HuH-7 (cell line): ENCODE measurements around the gene SLX4IP.

ENCODE experiments used
- DNase-seq: peaks from one replicate; pipeline ENCODE4 v3.0.0; 2011; ENCODE audit warnings: low spot score

SLX4IP gene

DNA sequence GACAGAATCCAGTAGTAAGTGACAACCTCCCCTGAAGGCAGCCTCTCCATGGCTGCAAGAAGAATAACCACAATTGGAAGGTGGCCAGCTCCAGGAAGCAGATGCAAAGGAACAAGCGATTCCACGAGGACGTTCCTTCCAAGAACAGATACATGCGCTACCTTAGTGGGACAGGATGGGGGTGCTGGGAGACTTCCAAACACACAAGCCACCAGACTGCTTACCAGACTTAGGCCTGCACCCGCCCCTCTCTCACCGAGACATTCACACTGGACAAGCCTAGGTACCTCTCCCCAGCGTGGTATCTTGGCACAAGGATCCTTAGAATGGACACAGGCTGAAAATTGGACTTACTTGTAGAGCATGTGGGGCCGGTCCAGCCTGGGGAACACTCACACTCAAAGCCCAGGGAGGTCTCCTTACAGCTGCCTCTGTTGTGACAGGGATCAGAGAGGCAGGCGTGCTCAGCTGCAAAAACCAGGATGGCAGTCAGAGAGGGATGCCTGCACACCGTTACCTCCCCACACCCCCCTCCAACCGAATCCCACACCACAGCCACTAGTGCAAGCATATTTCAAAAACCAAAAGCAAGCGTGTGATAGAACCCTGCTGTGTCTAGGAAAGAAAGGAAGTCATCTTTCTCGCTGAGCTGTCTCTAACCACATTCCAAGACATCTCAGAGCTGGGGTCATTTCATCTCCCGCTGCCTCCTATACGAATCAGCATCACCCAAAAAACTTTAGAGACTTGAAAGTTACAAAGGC lies 216.3 kb downstream of the SLX4IP start:
- DNase-seq: no peak

DNA sequence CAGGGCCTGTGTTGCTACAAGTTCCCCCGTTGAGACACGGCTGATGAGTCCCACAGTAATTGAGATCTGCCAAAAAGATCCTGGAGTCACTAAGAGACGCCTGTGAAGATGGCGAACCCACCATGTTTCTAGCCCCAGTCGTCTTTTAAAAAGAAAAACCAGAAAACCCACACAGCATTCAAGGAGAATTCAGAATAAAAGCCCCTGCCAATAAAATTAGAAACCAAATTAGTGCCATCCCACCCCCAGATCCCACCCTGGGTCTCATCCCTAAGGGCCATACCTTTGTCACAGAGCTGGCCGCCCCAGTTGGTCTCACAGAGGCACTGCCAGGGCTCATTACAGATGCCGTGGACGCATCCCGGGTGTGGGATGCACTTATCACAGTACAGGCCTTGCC lies 217.1 kb downstream of the SLX4IP start:
- DNase-seq: no peak

- no peak for DNase-seq
These were observed 217.7 kb downstream of the SLX4IP start for GRCh38 chr20:10652660-10653261.

- no peak for DNase-seq
These were observed 218.6 kb downstream of the SLX4IP start for GRCh38 chr20:10653599-10654249.

DNA sequence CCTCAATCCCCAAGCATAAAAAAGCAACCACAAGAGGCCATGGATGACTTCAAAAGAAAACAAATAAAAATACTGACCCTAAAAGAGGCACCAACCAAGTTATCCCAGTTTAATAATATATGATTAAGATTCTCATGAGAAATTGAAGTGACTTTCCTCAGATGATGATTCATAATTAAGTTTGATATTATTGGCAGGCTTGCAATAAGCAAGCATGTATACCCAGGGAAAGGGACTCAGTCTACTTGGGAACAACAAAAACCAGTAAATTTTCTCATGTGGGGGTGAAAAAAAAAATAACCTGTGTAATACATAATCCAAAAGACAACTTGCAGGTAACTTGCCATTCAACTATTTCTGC lies 219.1 kb downstream of the SLX4IP start:
- DNase-seq: no peak

DNA sequence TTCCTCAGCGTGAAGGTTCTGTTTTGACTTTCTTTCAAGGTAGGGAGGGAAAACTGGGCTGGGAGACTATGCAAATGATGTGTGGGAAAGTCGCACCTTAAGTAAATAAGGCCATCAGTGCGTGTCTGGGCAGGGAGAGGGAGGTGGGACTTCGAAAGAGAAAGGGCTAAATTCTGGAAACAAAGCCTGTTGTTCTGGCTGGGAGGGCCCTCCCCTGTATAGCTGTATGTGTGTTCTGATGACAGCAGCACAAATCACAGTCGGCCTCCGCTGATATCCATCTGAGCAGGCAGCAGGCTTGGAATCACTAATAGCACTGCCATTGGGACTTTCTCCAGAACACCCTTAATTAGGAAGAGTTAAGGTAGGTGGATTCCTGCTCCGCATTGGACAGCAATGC lies 219.5 kb downstream of the SLX4IP start:
- DNase-seq: no peak

DNA sequence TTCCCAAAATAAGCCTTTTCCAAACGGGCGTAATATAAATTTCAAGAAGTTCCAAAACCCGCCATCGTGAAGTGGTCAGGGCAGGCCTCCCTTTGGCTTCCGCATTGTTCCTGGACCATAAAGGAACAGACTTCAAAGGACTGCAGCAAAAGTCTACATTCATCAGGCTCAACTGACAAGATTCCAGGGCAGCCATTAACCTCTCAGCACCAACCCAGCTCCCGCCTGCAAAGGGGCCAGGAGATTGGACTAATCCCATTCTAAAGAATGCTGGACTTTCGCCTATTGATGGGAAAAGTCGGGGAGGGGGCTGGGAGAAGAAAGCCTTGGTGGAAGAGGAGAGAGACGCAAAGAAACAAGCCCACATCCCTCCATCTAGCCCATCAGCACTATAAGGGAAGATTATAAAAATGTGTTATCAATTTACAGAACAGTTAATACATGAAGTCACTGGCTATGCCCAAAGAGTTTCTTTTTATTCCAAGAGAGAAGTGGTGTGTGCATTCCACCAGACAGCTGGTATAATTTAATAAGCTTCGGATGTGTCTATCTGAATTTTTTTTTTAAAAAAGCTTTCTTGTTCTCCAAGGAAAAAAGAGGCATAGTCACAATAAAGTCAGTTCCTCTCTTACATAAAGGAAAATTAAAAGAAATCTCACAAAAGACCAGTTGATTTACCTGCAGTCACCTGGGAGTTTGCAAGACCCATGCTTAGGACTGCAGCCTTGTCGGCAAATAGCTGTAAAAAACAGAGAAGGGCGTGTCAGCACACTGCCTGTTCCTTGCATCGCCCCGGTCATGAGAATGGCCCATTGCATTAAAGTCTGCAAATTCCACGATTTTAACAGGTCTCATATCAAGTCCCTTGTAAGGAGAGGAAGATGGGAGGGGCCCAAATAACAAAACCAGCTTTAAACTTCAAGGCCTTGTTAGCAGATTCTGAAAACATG lies 220.9 kb downstream of the SLX4IP start:
- no peak for DNase-seq

DNA sequence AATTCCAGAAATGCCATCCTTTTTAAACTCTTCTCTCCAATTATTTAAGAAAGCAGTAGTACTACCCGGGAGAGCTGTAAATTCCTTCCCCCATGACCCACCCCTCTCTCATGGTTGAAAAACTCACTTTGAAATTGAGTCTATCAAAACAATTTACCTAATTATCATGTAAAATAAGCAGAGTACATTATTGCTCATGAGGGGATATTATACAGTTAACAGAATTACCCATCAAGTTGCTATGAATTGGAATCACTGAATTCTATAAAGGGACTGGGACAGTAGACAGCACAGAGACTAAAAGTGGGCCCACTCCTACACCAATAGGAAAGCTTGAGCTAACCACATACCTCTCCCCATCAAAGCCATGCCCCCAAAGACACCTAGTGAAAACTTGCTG lies 222.3 kb downstream of the SLX4IP start:
- DNase-seq: no peak

DNA sequence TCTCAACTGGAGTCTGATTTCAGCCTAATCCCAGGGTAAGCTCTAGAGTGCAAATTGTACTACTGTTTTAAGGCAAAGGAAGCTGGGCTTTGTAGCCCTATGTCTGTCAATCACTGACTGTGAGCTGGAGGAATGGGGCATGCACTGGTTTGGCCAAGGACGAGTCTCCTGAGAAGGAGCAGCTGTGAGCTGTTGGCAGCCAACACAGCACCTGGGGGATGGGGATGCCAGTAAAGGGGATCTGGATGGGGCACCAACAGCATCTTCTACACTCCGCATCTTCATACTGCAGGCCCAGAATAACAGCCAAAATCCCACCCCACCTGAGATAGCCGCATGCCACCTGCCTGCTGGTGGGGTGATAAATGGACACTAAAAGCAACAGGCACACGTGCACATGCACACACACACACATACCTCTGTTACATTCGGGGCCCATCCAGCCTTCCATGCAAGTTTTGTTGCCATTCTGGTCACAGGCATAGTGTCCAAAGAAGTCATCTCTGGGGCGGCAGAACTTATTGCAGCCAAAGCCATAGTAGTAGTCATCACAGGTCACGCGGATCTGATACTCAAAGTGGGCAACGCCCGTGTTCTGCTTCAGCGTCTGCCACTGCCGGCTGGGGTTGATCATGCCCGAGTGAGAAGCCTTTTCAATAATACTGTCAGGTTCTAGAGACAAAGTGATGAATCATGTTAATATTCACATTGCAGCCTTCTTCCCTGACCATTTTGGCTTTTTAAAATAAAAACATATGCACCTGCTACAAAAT lies 223.1 kb downstream of the SLX4IP start:
- DNase-seq: no peak

DNA sequence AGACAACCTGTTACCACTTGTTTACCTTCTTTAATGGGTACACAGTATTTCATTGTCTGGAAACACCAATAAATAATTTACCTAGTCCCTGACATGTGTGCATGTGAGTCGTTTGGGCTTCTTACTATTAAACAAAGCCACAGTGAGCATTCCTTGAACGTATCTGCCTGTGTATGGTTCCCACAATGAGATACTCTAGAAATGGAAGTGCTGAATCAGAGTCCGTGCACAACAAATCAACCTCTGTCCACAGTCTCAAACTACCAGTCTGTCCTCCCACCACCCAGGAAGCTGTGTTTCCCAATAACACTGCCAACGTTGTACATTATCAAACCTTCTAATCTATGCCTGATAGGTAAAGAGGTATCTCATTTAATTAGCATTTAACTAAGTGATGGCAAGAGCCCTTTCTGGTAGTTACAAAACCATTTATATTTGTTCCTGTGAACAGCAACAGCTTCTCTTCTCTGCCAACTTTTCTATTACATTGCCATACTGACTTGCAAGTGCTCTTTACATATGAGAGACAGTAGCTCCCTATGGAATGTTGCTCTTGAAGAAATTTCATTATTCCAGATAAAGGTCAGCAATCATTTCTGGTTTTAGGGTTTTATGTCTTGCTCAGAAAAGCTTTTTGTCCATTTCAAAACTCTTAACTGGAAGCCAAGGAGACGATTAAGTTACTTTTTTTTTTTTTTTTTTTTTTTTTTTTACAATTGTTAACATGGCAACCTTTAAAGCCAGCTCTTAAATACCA lies 223.9 kb downstream of the SLX4IP start:
- DNase-seq: no peak

DNA sequence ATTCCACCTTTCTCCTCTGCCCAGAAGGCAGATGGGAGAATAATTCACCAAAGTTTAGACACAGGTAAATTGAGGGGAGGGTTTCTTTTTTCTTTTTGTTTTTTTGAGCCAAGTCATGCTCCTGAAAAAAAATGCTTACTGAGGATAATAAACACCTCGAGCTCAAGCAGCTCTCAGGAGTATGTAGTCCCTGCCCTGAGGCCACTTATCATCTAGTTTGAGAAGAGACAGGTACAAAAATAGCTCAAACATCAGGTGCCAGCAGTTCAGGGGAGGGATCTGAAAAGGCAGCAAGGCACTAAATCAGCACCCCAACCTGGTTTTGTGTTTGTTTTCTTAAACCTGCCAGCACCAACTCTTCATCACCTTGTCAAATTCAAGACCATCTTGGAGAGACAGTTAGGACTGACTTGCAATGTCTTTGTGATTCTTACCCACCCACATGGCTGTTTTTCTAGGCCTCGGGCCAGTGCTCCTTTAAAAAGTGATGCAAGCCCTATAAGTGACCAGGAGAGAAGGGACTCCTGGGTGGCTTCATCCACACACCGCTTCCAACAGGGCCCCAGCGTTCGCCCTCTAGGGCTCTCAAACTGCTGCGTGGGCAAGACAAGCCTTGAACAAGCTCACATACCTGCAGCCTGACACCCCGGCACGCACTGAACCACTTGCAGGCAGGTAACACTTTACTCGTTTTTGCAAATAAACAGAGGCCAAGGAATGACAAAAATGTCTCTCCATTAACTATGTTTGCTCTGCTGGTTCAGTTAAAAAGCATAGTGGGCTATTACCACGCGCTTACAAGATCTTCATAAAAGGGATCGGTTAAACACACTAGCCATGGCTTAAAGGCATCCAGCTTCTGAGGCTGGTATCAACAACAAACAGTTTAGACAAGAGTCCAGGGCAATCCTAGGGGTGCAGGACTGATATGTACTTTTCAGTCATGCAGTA lies 224.8 kb downstream of the SLX4IP start:
- no peak for DNase-seq

DNA sequence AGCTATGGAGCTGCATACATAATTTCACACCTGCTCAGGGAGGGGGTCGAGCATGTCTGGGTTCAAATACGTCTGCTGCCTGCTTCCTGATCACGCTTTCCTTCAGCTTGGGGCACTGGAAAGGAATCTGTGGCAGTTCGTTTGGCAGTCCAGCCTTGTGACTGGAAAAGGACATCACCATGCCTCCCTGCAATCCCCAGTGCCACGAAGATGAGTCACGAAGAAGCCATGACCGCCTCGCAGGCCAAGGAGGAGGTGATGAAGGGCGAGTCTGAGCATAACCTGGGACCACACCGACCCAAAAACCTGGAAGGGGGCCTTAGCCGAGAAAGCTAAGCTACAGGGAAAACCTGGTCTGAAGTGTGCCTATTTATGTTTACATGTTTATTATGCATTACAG lies 225.6 kb downstream of the SLX4IP start:
- no peak for DNase-seq

DNA sequence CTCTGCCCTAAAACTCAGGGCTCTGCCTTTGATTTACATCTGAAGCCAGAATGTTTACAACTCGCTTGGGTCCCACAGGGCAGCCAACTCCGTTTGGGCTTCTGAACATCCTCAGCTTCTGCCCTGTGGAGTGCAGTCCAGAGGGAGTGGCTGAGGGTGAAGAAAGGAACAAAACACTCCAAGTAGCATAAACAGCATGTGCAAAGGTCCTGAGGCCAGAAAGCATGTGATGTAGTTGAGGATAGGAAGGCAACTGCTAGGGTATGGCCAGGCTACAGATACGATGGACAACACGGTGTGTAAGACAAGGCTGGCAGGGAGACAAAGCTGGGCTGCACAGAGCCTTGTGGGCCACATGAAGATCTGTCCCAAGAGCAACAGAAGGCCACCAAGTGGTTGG lies 226.2 kb downstream of the SLX4IP start:
- DNase-seq: no peak

GRCh38 chr20:10662151-10662550 lies 227.0 kb downstream of the SLX4IP start:
- DNase-seq: no peak

- DNase-seq: no peak
These were observed 227.8 kb downstream of the SLX4IP start for GRCh38 chr20:10662661-10663458.

GRCh38 chr20:10663756-10664155 lies 228.7 kb downstream of the SLX4IP start:
- DNase-seq: no peak

- DNase-seq: no peak
These were observed 230.0 kb downstream of the SLX4IP start for GRCh38 chr20:10665027-10665561.

- no peak for DNase-seq
These were observed 230.7 kb downstream of the SLX4IP start for GRCh38 chr20:10665791-10666190.
